ENCODE measurements around the gene TAAR1.
"Not testable (repeated sequence)": the region's sequence is repeated elsewhere in the genome, so short reads cannot be mapped to it uniquely, and the experiment has no call there.

Gene TAAR1

GRCh38 chr6:132661906-132662305 lies 2.9 kb upstream of the TAAR1 start:
- no peak for DNase-seq (ENCODE audit: low spot score)

DNA sequence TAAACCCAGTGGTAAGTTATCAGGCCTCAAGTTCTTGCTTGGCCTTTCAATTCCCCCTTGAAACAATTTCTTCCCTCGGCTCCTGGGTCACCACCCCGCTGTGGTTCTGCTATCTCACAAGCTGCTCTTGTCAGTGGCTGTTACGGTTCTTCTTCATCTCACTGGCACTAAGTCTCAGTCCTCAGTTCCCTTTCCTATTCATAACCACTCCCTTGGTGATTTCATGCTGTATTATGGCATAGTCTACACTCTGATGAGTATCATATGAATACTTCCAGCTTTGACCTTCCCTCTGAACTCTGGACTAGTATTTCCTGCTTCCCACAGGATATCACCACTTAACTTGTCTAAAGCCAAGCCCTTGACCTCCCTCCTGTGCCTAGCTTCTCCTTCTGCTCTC lies 7.9 kb downstream of the TAAR1 start:
- no peak for DNase-seq (ENCODE audit: low spot score)

DNA sequence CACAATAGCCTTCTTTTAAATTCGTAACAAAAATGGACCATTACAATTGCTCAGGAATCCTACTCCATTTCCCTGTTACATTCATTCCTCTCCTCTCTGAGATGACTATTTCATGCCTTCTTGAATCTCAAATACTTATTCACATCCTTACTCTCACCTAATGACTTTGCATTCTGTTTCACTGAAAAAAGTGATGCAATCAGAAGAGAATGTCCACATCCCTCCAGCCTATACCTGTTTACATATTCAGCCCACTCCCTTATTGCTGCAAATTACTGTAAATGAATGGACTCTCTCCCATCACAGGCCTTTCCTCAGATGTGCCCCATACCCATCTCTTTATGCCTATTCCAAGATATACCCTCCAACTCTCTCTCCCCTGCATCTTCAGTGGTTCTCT lies 8.6 kb downstream of the TAAR1 start:
- DNase-seq (ENCODE audit: low spot score), result no peak

- no peak for DNase-seq (ENCODE audit: low spot score)
Observed at GRCh38 chr6:132648828-132649227, 10.2 kb downstream of the TAAR1 start.

GRCh38 chr6:132648356-132648755 lies 10.6 kb downstream of the TAAR1 start:
- peak; percentile 60 for DNase-seq (ENCODE audit: low spot score)

GRCh38 chr6:132643547-132643946 lies 15.4 kb downstream of the TAAR1 start:
- no peak for DNase-seq (ENCODE audit: low spot score)

GRCh38 chr6:132637135-132637534 lies 21.8 kb downstream of the TAAR1 start:
- DNase-seq (ENCODE audit: low spot score), result not testable (repeated sequence)

DNA sequence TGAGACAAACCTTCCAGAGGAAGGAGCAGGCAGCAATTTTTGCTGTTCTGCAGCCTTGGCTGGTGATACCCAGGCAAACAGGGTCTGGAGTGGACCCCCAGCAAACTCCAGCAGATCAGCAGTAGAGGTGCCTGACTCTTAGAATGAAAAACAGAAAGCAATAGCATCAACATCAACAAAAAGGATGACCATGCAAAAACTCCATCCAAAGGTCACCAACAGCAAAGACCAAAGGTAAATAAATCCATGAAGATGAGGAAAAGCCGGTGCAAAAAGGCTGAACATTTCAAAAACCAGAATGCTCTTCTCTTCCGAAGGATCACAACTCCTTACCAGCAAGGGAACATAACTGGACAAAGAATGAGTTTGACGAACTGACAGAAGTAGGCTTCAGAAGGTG lies 23.1 kb downstream of the TAAR1 start:
- not testable (repeated sequence) for DNase-seq (ENCODE audit: low spot score)

DNA sequence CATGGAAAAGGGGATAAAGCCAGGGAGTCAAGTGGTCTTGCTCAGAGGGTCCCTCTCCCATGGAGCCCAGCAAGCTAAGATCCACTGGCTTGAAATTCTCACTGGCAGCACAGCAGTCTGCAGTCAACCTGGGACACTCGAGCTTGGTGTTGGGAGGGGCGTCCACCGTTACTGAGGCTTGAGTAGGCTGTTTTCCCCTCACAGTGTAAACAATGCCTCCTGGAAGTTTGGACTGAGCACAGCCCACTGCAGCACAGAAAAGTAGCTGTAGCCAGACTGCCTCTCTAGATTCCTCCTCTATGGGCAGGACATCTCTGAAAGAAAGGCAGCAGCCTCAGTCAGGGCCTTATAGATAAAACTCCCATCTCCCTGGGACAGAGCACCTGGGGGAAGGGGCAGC lies 23.7 kb downstream of the TAAR1 start:
- DNase-seq (ENCODE audit: low spot score), result not testable (repeated sequence)

DNA sequence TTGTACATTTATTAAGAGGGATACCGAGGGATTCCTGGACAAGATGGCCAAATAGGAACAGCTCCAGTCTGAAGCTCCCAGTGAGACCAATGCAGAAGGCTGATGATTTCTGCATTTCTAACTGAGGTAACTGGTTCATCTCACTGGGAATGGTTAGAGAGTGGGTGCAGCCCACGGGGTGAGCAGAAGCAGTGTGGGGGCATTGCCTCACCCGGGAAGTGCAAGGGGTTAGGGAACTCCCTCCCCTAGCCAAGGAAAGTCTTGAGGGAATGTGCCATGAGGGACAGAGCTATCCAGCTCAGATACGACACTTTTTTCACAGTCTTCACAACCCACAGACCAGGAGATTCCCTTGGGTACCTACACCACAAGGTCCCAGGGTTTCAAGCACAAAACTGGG lies 24.2 kb downstream of the TAAR1 start:
- DNase-seq (ENCODE audit: low spot score), result no peak

- DNase-seq (ENCODE audit: low spot score), result no peak
Observed at GRCh38 chr6:132633362-132633761, 25.6 kb downstream of the TAAR1 start.

DNA sequence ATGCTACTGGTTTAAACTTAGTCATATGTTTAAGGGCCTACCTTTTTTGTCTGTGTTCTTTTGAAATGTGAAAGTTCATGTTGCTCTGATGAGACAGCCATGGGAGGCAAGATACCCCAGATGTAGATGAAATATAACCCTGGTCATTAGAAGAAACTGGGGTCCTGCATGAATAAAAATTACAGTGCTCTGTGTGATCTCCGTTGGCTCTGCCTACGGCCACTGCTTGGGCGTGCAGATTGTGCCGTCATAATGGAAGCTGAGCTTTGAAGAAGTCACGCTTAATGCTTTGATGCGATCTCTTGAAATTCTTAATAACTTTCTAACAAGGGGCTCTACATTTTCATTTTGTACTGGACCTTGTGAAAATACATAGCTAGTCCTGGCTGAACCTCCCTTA lies 34.8 kb downstream of the TAAR1 start, which contains the start of gene TAAR2:
Gene TAAR2, minus strand, starts transcription at position 101 of the 400 bp plus-strand sequence. Its CDS starts 0 bp downstream, at position 101.
- DNase-seq (ENCODE audit: low spot score), result no peak

DNA sequence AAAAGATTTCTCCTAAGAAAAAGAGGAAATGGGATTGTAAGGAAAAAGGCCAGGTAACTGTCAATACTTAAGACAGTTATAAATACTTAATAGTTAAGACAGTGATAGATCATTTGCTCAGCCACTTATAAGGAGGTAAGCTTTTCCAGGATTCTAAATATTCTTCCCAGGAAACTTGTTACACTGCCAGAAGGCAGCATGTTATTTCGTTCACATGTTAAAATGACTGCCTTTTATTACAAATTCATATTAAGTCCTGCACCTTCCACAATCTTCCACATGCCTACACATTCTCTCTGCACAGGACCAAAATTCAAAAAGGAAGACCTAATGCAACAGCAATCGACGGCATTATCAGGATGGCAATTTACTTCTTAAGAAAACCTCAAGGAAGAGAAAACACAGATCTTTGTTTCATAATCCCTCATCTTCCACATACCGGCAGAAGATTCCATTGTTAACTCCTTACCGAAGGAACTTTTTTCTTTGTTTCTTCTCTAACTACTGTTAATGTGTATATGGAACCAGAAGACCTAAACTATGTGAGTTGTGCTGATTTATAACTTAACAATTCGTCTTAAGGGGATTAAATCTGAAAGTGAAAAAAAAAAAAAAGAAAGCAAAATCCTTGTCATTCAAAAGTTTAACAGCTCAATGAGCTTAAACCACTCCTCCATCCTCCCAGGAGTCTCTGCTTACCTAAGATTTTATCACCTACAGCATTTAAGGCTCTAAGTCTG lies 35.7 kb downstream of the TAAR1 start:
- DNase-seq (ENCODE audit: low spot score), result no peak

DNA sequence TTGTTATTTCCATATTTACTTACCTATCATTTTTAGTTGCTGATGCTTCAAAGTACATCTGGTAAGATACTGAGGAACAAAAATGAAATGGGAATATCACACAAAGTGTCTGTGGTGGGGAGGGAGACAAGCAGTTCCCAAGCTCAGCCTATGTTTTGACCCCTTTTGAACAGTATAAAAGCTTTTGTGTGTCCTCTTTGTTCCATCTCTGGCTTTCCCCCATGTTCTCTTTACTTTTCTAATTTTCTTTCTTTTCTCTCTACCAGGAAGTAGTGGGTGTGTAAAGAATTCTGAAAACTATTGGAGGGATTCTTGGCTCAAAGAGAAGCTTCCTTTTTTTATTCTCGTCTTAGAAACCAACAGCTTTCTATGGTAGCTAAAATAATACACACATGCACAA lies 42.3 kb downstream of the TAAR1 start:
- no peak for DNase-seq (ENCODE audit: low spot score)

- no peak for DNase-seq (ENCODE audit: low spot score)
Observed at GRCh38 chr6:132614554-132614953, 44.4 kb downstream of the TAAR1 start.

DNA sequence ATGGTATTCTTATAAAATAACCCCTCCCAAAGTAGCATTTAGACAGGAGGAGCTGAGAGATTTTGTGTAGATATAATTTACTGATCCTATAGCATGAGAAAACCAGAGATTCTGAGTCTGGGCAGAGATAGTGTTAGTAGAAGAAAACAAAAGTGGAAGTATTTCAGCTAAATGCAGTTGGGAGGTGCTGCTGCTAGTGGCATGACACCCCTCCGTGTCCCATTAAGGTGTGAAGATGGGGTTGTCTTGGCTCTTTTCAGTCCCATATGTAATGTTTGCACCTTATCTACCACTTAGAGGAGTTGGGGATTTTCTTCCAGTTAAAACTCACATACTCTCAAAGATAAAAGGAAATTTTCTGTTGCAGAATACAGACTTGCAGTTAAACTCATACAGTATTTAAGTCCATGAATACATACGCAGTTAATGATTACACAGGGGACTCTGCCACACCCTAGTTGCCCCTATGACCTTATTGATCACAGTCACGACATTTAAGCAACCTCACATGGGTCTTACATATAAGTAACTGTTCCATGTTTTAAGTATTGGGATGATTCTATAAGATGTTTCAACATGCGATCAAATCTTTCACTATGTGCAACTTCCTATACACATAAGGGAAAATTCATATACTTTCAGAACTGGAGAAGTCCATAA lies 46.4 kb downstream of the TAAR1 start:
- DNase-seq (ENCODE audit: low spot score), result no peak

DNA sequence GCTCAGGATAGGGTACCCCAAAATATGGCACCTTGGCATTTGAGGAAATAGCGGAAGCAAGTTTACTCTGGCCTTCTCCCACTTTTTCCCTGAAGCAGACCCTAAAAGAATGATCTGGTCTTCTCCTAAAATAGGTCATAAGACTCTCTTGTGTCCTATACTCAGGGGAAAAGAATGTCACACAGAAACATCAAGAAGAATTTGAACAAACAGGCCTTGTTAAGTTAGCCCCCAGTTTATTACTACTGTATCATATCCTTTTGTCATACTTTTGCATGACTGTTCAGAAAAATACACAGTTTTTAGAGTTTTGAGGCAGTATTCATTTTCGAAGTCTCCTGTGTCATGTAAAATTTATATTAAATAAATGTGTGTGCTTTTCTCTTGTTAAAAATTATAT lies 47.4 kb downstream of the TAAR1 start:
- no peak for DNase-seq (ENCODE audit: low spot score)

GRCh38 chr6:132607544-132608233 lies 51.3 kb downstream of the TAAR1 start:
- DNase-seq (ENCODE audit: low spot score), result no peak

DNA sequence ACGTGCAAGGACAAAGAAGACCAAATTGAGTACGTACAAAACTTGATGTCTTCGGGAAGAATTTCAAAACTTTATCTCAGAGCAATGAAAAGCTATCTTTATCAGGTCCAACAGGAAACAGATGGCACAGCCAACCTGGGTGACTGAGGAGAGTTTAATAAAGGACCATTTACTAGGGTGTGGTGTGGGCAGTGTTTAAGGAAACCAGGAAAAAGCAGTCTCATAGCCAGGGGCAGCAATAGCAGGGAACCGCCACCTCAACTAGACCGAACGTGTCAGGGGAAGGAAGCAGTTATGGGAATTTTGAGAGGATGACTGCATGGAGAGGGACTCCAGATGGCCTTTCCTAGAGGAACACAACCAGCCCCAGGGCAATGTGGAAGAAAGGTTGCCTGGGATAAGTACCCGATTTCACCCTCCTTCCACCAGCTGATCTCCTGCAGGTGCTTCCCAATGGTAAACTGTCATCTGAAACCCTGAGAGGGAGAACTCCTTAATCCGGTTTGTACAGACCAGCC lies 54.3 kb downstream of the TAAR1 start:
- no peak for DNase-seq (ENCODE audit: low spot score)

GRCh38 chr6:132600900-132601299 lies 58.1 kb downstream of the TAAR1 start:
- not testable (repeated sequence) for DNase-seq (ENCODE audit: low spot score)

GRCh38 chr6:132598473-132598872 lies 60.5 kb downstream of the TAAR1 start:
- peak; percentile 2 for DNase-seq (ENCODE audit: low spot score)

DNA sequence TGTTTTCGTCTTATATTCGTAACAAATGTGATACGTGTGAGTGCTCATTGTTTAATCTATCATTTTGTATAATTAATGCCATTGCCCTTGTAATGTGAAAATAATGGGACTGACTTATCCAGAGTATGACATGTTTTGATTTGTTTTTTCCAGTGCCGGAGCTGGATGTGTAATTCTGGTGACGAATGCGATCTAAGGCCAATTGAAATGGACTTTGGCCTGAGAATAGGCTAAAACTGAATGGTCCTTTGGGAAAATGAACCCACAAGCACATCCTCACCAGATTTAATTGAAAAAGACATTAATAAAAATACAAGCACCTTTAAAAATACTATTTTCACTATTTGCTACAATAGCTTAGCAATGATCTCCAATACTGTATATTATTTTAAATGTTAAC lies 62.8 kb downstream of the TAAR1 start:
- DNase-seq (ENCODE audit: low spot score), result no peak

Measured in activated CD4-positive, alpha-beta T cell treated with anti-CD3 and anti-CD28 coated beads, Interleukin-2, Interleukin-4, amounts not matched to agents 100 ng/mL and 50 ng/mL, durations not matched to agents 16 hours and 8 hours (primary cell).